Stimulated activated CD8-positive, alpha-beta memory T cell treated with anti-CD3 and anti-CD28 coated beads, Interleukin-2, amount 100 ng/mL, for 1 hour (primary cell): Measurements from ENCODE around the gene GFAP.

Source experiments
- DNase-seq, 2 donors: peaks; one replicate each; pipeline ENCODE4 v3.0.0-alpha.2; 2020; ENCODE audit warnings: low read depth in 2 of 2

Gene GFAP

DNA sequence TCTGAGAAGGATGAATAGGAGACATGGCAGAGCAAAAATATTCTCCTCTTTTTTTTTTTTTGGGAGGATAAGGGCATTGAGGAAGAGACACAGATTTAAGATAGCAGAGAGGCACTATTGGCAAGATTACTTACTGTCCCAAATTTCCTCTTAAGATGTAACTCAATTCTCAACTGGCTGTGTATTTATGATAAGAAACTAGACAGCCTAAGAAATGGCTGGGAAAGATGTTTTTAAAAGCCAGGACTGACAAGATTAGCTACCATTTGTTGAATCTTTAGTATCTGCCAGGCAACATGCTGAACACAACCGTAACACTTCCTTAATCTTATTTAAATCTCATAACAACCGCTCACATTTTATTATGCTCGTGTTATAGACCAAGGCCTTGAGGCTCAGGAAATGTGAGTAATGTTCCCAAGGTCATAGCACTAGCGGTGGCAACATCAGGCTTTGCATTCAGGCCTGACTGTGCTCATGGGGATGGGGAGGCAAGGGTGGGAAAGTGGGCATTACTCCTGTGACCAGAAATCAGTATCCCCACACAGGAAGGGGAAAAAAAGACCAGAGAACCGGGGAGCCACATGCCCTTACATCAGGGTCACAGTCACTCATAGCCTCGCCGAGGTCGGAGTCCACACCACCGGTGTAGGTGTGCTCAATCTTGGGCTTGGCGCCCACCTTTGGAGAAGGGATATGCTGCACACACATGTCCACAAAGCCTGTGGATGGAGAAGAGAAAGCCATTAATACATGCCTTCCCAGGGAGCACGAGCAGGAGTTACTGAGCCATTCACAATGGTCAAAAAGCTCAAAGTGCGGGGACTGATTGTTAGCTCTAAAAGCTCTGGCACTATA lies 52.0 kb downstream of the GFAP start:
- no peak for DNase-seq

DNA sequence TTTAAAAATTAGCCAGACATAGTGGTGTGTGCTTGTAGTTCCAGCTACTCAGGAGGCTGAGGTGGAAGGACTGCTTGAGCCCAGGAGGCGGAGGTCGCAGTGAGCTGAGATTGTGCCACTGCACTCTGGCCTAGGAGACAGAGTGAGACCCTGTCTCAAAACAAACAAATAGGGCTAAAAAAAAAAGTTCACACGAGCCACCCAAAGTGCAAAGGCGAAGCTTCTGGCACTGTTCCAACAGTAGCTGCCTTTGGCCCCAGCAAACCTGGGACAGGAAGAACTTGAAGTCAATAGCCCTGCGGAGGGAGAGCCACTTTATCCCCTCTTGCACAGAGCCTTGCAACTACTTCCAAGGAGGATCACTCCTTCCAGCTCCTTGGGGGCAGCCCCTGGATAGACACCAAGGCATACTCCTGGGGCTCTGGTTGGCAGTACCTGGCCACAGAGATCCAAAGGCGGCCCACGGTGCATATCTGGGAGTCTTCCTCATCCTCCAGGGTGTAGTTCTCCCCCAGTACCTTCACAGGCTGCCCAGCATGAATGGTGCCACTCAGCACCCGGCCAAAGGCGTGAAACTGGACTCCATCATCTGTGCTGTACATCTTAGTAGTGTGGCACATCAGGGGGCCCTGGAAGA lies 52.9 kb downstream of the GFAP start:
- no peak for DNase-seq

DNA sequence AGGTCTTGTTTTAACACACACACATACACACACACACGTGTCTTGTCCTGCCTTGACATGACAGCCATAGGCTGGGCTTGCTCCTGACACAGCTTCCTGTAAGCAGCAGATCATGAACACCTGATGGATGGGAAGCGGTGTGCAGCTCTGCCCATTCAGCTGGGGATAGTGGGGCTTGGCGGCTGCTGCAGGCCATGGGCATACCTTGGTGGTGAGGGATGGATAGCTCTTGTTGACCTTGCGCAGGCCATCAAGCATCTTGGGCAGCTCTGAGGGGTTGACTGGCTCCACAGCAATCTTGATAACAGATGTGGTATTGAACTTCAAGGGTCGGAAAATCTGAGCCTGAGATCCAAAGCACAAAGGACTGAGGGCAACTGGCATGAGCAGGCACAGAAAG lies 55.6 kb downstream of the GFAP start:
- no peak for DNase-seq

DNA sequence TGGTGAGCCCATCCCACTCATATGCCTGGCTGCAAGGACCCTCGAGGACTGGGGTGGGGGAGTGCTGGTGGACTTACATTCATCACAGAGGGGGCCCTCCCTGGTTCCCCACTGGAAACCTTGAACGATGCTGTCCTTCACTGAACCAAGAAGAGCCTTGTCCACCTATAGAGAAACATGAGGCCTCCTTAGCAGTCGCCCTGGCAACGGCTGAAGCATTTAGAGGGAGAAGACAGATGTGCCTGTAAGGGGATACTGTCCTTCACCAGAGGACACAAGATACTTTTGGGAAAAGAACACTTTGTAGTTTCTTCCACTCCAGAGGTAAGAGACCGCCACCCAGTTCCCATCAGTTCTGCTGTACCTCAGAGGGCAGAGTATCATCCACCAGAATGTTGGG lies 61.1 kb downstream of the GFAP start:
- DNase-seq, result no peak
